H1 (cell line): ENCODE results near the gene ESYT1. TPM values are rescaled to one million over a fixed set of nuclear protein-coding genes. Genes with fewer than 3 reads are reported as not detected.
A peak's percentile ranks its signal among the peaks of the same experiment; 100 is the strongest.

Experiments used
- CTCF ChIA-PET: fragments of 300-600 bp; sonication (Branson Sonifier 250); formaldehyde crosslinking; loops from one replicate; lab custom pipeline; 2021; ENCODE audit not compliant: partially characterized antibody; lab: Charles Lee
- POLR2A ChIA-PET: fragments of 300-600 bp; sonication (Branson Sonifier 250); formaldehyde crosslinking; loops from one replicate; lab custom pipeline; 2021; ENCODE audit warnings: inconsistent platforms; ENCODE audit not compliant: partially characterized antibody; lab: Charles Lee
- DNase-seq, 2 experiments: peaks; one replicate each; pipeline versions ENCODE4 v3.0.0 to v3.0.0-alpha.2; 2010 to 2022; ENCODE audit warnings: low spot score in 2 of 2, low read depth in 1 of 2, mixed read lengths in 1 of 2
- FAIRE-seq: peaks from 2 replicates; lab custom pipeline; 2011; peaks lifted over from hg19 to GRCh38; lab: Jason Lieb, UNC
- H2AFZ ChIP-seq: 2 replicates; pipeline ENCODE4 v1.8.1; 2012; ENCODE audit warnings: low read length, inconsistent platforms
- H2AK5ac ChIP-seq: 2 replicates; pipeline ENCODE4 v1.6.1; 2013; ENCODE audit warnings: low read depth, low read length
- H2BK120ac ChIP-seq: replicated peaks from 2 replicates; pipeline ENCODE3; 2013; ENCODE audit warnings: low read depth, low read length, inconsistent platforms
- H2BK12ac ChIP-seq: 2 replicates; pipeline ENCODE4 v1.6.1; 2013; ENCODE audit warnings: low read depth, low read length
- H2BK15ac ChIP-seq: 2 replicates; pipeline ENCODE4 v1.6.1; 2013; ENCODE audit warnings: low read length
- H2BK20ac ChIP-seq: 2 replicates; pipeline ENCODE4 v1.6.1; 2013; ENCODE audit warnings: low read length
- H2BK5ac ChIP-seq: 2 replicates; pipeline ENCODE4 v1.6.1; 2013; ENCODE audit warnings: low read depth, low read length
- H3K14ac ChIP-seq: 2 replicates; pipeline ENCODE4 v1.6.1; 2013; ENCODE audit warnings: inconsistent platforms; ENCODE audit not compliant: insufficient read length
- H3K18ac ChIP-seq: 2 replicates; pipeline ENCODE4 v1.6.1; 2013; ENCODE audit warnings: low read length; ENCODE audit errors: extremely low read depth
- H3K23ac ChIP-seq: 2 replicates; pipeline ENCODE4 v1.6.1; 2013; ENCODE audit warnings: inconsistent platforms; ENCODE audit not compliant: insufficient read length
- H3K23me2 ChIP-seq: 2 replicates; pipeline ENCODE4 v1.6.1; 2013; ENCODE audit warnings: low read depth, low read length
- H3K27ac ChIP-seq: 2 replicates; pipeline ENCODE4 v1.6.1; 2011; ENCODE audit warnings: low read depth, low read length, inconsistent platforms
- H3K27me3 ChIP-seq, 4 experiments: replicated peaks in 1 of 4; 1 replicate in 1 of 4; 2 replicates in 3 of 4; pipeline versions ENCODE4 v1.6.1 to v1.8.1; 2011 to 2013; ENCODE audit warnings: low read length in 3 of 4, mild to moderate bottlenecking in 3 of 4, inconsistent platforms in 2 of 4, mixed read lengths in 2 of 4, moderate library complexity in 1 of 4; ENCODE audit not compliant: control insufficient read depth in 3 of 4, insufficient read depth in 3 of 4; ENCODE audit errors: extremely low read depth in 1 of 4
- H3K36me3 ChIP-seq, 4 experiments: 2 replicates each; pipeline versions ENCODE4 v1.6.1 to v1.8.1; 2011 to 2013; ENCODE audit warnings: mild to moderate bottlenecking in 4 of 4, low read length in 3 of 4, moderate library complexity in 2 of 4, control low read depth in 1 of 4, inconsistent platforms in 1 of 4; ENCODE audit not compliant: insufficient read depth in 4 of 4, control insufficient read depth in 2 of 4
- H3K4ac ChIP-seq: replicated peaks from 2 replicates; pipeline ENCODE3; 2013; ENCODE audit warnings: low read length, low read depth, mixed read lengths, inconsistent platforms; ENCODE audit not compliant: insufficient read length
- H3K4me1 ChIP-seq, 4 experiments: replicated peaks in 1 of 4; 1 replicate in 1 of 4; 2 replicates in 3 of 4; pipeline versions ENCODE4 v1.6.1 to v1.8.1; 2011 to 2013; ENCODE audit warnings: low read length in 3 of 4, inconsistent platforms in 2 of 4, mixed read lengths in 1 of 4; ENCODE audit not compliant: insufficient read depth in 4 of 4, control insufficient read depth in 3 of 4
- H3K4me2 ChIP-seq, 2 experiments: 2 replicates each; pipeline versions ENCODE4 v1.6.1 to v1.8.1; 2011 to 2013; ENCODE audit warnings: low read depth in 2 of 2, low read length in 2 of 2, control low read depth in 1 of 2, inconsistent platforms in 1 of 2, mild to moderate bottlenecking in 1 of 2; ENCODE audit not compliant: insufficient read depth in 1 of 2
- H3K4me3 ChIP-seq, 4 experiments: fragments of 200-600, 300-600 bp in 1 of 4; sonication (generic), shearing (Covaris generic), sonication (Bioruptor Twin) in 1 of 4; 2 replicates each; pipeline versions ENCODE4 v1.5.1 to v1.8.1; 2011 to 2016; ENCODE audit warnings: low read length in 4 of 4, low read depth in 3 of 4, control low read depth in 2 of 4, inconsistent platforms in 2 of 4, mild to moderate bottlenecking in 2 of 4, mixed read lengths in 1 of 4, moderate library complexity in 1 of 4; ENCODE audit not compliant: insufficient read depth in 2 of 4; ENCODE audit errors: extremely low read depth in 1 of 4
- H3K56ac ChIP-seq: replicated peaks from 2 replicates; pipeline ENCODE3; 2013; ENCODE audit warnings: low read depth, mild to moderate bottlenecking, mixed read lengths, low read length, inconsistent platforms; ENCODE audit not compliant: insufficient read length
- H3K79me1 ChIP-seq: 2 replicates; pipeline ENCODE4 v1.6.1; 2013; ENCODE audit warnings: low read depth, low read length, control low read depth
- H3K79me2 ChIP-seq, 2 experiments: 2 replicates each; pipeline versions ENCODE4 v1.6.1 to v1.8.1; 2012 to 2013; ENCODE audit warnings: low read length in 2 of 2, mild to moderate bottlenecking in 2 of 2, inconsistent platforms in 1 of 2; ENCODE audit not compliant: insufficient read depth in 2 of 2, control insufficient read depth in 1 of 2
- H3K9ac ChIP-seq, 4 experiments: replicated peaks in 1 of 4; 1 replicate in 1 of 4; 2 replicates in 3 of 4; pipeline versions ENCODE4 v1.6.1 to v1.8.1; 2011 to 2013; ENCODE audit warnings: low read depth in 3 of 4, low read length in 3 of 4, control low read depth in 2 of 4, mild to moderate bottlenecking in 2 of 4, moderate library complexity in 2 of 4, inconsistent platforms in 1 of 4; ENCODE audit errors: extremely low read depth in 1 of 4
- H3K9me3 ChIP-seq, 2 experiments: 2 replicates each; pipeline versions ENCODE4 v1.6.1 to v1.8.1; 2012 to 2013; ENCODE audit warnings: mild to moderate bottlenecking in 2 of 2, moderate library complexity in 2 of 2, control low read depth in 1 of 2, inconsistent platforms in 1 of 2, low read depth in 1 of 2, low read length in 1 of 2, mixed read lengths in 1 of 2; ENCODE audit not compliant: insufficient read depth in 2 of 2
- H4K20me1 ChIP-seq, 2 experiments: replicated peaks in 1 of 2; 2 replicates each; pipeline versions ENCODE3 to v1.8.1; 2011 to 2013; ENCODE audit warnings: inconsistent platforms in 2 of 2, low read length in 2 of 2, mild to moderate bottlenecking in 1 of 2; ENCODE audit not compliant: insufficient read depth in 2 of 2, control insufficient read depth in 1 of 2
- H4K5ac ChIP-seq: 2 replicates; pipeline ENCODE4 v1.6.1; 2013; ENCODE audit warnings: low read length, low read depth, mixed read lengths, inconsistent platforms; ENCODE audit not compliant: insufficient read length
- H4K8ac ChIP-seq: 2 replicates; pipeline ENCODE4 v1.8.0; 2013; ENCODE audit warnings: mild to moderate bottlenecking, moderate library complexity, low read length, inconsistent platforms; ENCODE audit not compliant: insufficient read depth; ENCODE audit errors: extremely low read depth
- H4K91ac ChIP-seq: replicated peaks from 2 replicates; pipeline ENCODE3; 2013; ENCODE audit warnings: low read length, mixed read lengths, inconsistent platforms; ENCODE audit not compliant: insufficient read length
- ASH2L ChIP-seq: fragments of 200-600, 300-600 bp; sonication (generic); IDR thresholded peaks from one replicate; pipeline ENCODE4 v1.7.1; 2017; ENCODE audit warnings: low read length
- EGR1 ChIP-seq: IDR thresholded peaks from 2 replicates; pipeline ENCODE4 v1.6.1; 2011; ENCODE audit warnings: low read depth, low read length, borderline replicate concordance
- FOSL1 ChIP-seq: IDR thresholded peaks from 2 replicates; pipeline ENCODE4 v1.6.1; 2011; ENCODE audit warnings: mild to moderate bottlenecking, low read depth, low read length, moderate library complexity; ENCODE audit not compliant: insufficient read depth
- POLR2A ChIP-seq, 2 experiments: IDR thresholded peaks; 1 replicate in 1 of 2; 2 replicates in 1 of 2; pipeline ENCODE4 v1.6.1; 2011; ENCODE audit warnings: low read depth in 2 of 2, low read length in 2 of 2, mild to moderate bottlenecking in 2 of 2; ENCODE audit errors: control extremely low read depth in 1 of 2
- WGBS, 2 experiments: shearing (Covaris generic) in 1 of 2; methylation state at CpG; one replicate each; pipeline versions ENCODE4 v1.1.6 to v1.1.7; 2013 to 2015; ENCODE audit warnings: low lambda C conversion rate in 2 of 2, mixed read lengths in 2 of 2, inconsistent platforms in 1 of 2, low coverage in 1 of 2, missing lambda C conversion rate in 1 of 2; ENCODE audit not compliant: insufficient replicate concordance in 2 of 2, insufficient coverage in 1 of 2, insufficient read length in 1 of 2; ENCODE audit errors: extremely low coverage in 1 of 2, missing lambda C conversion rate in 1 of 2; 5-methylcytosine and 5-hydroxymethylcytosine counted together
- polyA plus RNA-seq, 7 experiments: library from polyadenylated mRNA; depleted of rRNA in 3 of 7; stranded (reverse) in 5 of 7; unstranded in 2 of 7; fragments of >200 nt in 5 of 7; fragments of 200-250 nt in 2 of 7; gene quantifications; 1 replicate in 5 of 7; 2 replicates in 1 of 7; 4 replicates in 1 of 7; pipeline versions ENCODE4 v1.2.1 to v1.2.3, GENCODE V29; 2011 to 2013; ENCODE audit warnings: missing spikeins in 2 of 7, mixed read lengths in 2 of 7
- total RNA-seq: library from RNA; stranded (reverse); fragmentation: NEBNext Ultra II Directional; extraction: Animal tissue kit (Norgen Biotek cat#: 25700); gene quantifications from 2 replicates; pipeline ENCODE4 v1.2.1, GENCODE V29; 2021
- TF ChIP-seq, protein P1 (sequence below), 3 experiments: IDR thresholded peaks; 1 replicate in 2 of 3; 2 replicates in 1 of 3; pipeline versions ENCODE4 v1.5.1 to v1.6.1; 2011; ENCODE audit warnings: low read length in 3 of 3, mild to moderate bottlenecking in 3 of 3, inconsistent platforms in 2 of 3, low read depth in 1 of 3, moderate library complexity in 1 of 3; ENCODE audit not compliant: insufficient read depth in 1 of 3; ENCODE audit errors: control extremely low read depth in 1 of 3

Gene ESYT1
- total and polyA plus RNA-seq, 2 of the 8 experiments (the other 6 are each of a cell fraction or from before 2014, with no cell fraction given): 86.9 to 165 TPM

GRCh38 chr12:56164345-56164729, 36.3 kb downstream of the ESYT1 start:
- no peak overlapping the region for H2AFZ ChIP-seq
- no peak overlapping the region for H3K56ac ChIP-seq
- no peak overlapping the region for H2BK120ac ChIP-seq
- H2BK5ac ChIP-seq: no peak overlapping the region
- H3K9ac ChIP-seq: no peak overlapping the region
- DNase-seq (no peak), FAIRE-seq (no peak)
- H3K9me3 ChIP-seq: no peaks in the 10 kb centered on the region
- no peak overlapping the region for H2BK12ac ChIP-seq
- H2BK15ac ChIP-seq: no peak overlapping the region
- no peak overlapping the region for H3K4me3 ChIP-seq
- no peak overlapping the region for H3K18ac ChIP-seq
- peaks cover 42 to 86% (median 71%) of the 10 kb centered on the region in 4 experiments for H3K36me3 ChIP-seq
- H3K79me2 ChIP-seq: peaks cover 0 to 14% of the 10 kb centered on the region in 2 experiments; a peak in 3 of 4 replicates
- H3K4me2 ChIP-seq: no peak overlapping the region
- H3K23me2 ChIP-seq: peaks cover 6% of the 10 kb centered on the region
- H2BK20ac ChIP-seq: no peak overlapping the region
- H3K4ac ChIP-seq: no peak overlapping the region
- H4K91ac ChIP-seq: no peak overlapping the region
- peaks cover 11 to 20% of the 10 kb centered on the region in 2 experiments for H4K20me1 ChIP-seq
- H3K79me1 ChIP-seq: peaks cover 3% of the 10 kb centered on the region; the same call in 1 of the 2 replicates
- H4K5ac ChIP-seq: no peak overlapping the region
- H3K27ac ChIP-seq: no peak overlapping the region
- no peak overlapping the region for H3K23ac ChIP-seq
- no peak overlapping the region for H2AK5ac ChIP-seq
- H3K27me3 ChIP-seq: no peaks in the 10 kb centered on the region
- H3K4me1 ChIP-seq: peaks cover 2 to 26% (median 14%) of the 10 kb centered on the region in 4 experiments
- 97 to 100% methylated on average over 1 to 17 of the region's 17 CpGs for WGBS, 2 experiments
- no peak overlapping the region; the same call in 1 of the 2 replicates for H4K8ac ChIP-seq
- CTCF ChIA-PET: interaction anchor here (0.6 to 6.8 kb wide), 5 partner anchors 23 to 1621 kb away, joined by 3 to 47 read pairs (median 3); partner anchors contain the start of gene ZC3H10
- POLR2A ChIA-PET: interaction anchor here (2.4 to 15.6 kb wide), 6 partner anchors 10 to 83 kb away, joined by 8 to 656 read pairs (median 44); partner anchors contain the start of genes PA2G4, RNF41 and SMARCC2
- no peak overlapping the region for H3K14ac ChIP-seq
- no peak for TF ChIP-seq ASH2L
- TF ChIP-seq EGR1: no peak
- peak; percentile 53 to 60 for TF ChIP-seq POLR2A (IDR thresholded peaks at IDR 0.05; ENCODE audit: control extremely low read depth in 1 of 2, low read depth in 2 of 2, low read length in 2 of 2)
- TF ChIP-seq, protein P1, sequence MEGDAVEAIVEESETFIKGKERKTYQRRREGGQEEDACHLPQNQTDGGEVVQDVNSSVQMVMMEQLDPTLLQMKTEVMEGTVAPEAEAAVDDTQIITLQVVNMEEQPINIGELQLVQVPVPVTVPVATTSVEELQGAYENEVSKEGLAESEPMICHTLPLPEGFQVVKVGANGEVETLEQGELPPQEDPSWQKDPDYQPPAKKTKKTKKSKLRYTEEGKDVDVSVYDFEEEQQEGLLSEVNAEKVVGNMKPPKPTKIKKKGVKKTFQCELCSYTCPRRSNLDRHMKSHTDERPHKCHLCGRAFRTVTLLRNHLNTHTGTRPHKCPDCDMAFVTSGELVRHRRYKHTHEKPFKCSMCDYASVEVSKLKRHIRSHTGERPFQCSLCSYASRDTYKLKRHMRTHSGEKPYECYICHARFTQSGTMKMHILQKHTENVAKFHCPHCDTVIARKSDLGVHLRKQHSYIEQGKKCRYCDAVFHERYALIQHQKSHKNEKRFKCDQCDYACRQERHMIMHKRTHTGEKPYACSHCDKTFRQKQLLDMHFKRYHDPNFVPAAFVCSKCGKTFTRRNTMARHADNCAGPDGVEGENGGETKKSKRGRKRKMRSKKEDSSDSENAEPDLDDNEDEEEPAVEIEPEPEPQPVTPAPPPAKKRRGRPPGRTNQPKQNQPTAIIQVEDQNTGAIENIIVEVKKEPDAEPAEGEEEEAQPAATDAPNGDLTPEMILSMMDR (IDR thresholded peaks at IDR 0.05; ENCODE audit: control extremely low read depth in 1 of 3, insufficient read depth in 1 of 3, low read depth in 1 of 3, low read length in 3 of 3): no peak
- TF ChIP-seq FOSL1: no peak
